GM12891 (cell line): Measurements from ENCODE around the gene AKAIN1.

Experiments
- DNase-seq: peaks from one replicate; pipeline ENCODE4 v3.0.0; 2011; ENCODE audit warnings: low spot score; ENCODE audit not compliant: insufficient read length
- FAIRE-seq: peaks from 2 replicates; lab custom pipeline; 2011; peaks lifted over from hg19 to GRCh38; lab: Jason Lieb, UNC
- PAX5 ChIP-seq: IDR thresholded peaks from 2 replicates; pipeline ENCODE4 v1.6.1; 2011; ENCODE audit warnings: low read length, moderate library complexity, mild to moderate bottlenecking; ENCODE audit not compliant: insufficient read depth, severe bottlenecking
- POLR2A ChIP-seq: IDR thresholded peaks from 2 replicates; pipeline ENCODE4 v1.6.1; 2011; ENCODE audit warnings: low read depth, low read length, control low read depth
- POLR2AphosphoS5 ChIP-seq: IDR thresholded peaks from 2 replicates; pipeline ENCODE4 v1.6.1; 2011; ENCODE audit warnings: low read depth, low read length, control low read depth
- POU2F2 ChIP-seq: IDR thresholded peaks from 2 replicates; pipeline ENCODE4 v1.6.1; 2011; ENCODE audit warnings: low read depth, mild to moderate bottlenecking, control low read depth, low read length, moderate library complexity
- SPI1 ChIP-seq: IDR thresholded peaks from 2 replicates; pipeline ENCODE4 v1.6.1; 2011; ENCODE audit warnings: low read depth, low read length, control low read depth
- TAF1 ChIP-seq: IDR thresholded peaks from 2 replicates; pipeline ENCODE4 v1.6.1; 2011; ENCODE audit warnings: low read depth, low read length, control low read depth

The AKAIN1 gene

DNA sequence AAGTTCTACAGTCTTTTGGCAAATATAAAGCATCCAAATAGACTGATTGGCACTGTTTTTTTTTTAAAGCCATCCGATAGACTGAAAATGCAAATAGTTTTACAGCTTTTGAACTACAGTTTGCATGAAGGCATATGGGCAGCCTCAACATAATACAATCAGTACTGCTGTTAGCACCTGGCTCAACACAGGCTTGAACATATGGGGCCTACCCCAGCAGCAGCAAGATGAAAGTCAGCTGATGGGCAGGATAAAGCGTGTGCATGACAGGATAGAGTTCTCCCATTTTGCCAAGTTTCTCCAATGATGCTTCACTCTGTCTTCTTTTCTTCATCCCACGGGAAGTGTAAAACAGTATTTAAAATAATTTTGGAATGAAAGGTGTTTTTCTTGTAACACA, 1.3 kb upstream of the AKAIN1 start:
- TF ChIP-seq SPI1 (no peak), PAX5 (no peak), POLR2A (no peak), POU2F2 (no peak), TAF1 (no peak), POLR2AphosphoS5 (no peak)
- FAIRE-seq (no peak), DNase-seq (no peak)

DNA sequence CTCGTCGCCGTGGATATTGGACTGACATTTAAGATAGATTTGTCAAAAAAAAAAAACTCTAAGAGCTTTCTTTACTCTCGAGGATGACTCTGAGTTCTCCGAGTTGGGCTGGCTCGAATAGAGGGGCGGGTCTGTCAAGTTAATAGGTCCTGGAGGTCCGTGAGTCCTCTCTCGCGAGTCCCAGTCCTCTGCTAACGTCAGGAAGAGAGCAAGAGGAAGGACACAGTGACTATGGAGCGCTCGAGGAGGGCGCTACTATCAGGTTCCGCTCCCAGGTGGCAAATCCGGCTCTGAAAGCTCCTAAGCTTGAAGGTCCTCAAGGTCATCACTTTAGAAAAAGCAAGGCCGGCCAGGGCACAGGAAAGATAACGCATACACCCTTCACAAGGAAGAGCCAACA, 404 bp upstream of the AKAIN1 start:
- FAIRE-seq (no peak), DNase-seq (no peak)

DNA sequence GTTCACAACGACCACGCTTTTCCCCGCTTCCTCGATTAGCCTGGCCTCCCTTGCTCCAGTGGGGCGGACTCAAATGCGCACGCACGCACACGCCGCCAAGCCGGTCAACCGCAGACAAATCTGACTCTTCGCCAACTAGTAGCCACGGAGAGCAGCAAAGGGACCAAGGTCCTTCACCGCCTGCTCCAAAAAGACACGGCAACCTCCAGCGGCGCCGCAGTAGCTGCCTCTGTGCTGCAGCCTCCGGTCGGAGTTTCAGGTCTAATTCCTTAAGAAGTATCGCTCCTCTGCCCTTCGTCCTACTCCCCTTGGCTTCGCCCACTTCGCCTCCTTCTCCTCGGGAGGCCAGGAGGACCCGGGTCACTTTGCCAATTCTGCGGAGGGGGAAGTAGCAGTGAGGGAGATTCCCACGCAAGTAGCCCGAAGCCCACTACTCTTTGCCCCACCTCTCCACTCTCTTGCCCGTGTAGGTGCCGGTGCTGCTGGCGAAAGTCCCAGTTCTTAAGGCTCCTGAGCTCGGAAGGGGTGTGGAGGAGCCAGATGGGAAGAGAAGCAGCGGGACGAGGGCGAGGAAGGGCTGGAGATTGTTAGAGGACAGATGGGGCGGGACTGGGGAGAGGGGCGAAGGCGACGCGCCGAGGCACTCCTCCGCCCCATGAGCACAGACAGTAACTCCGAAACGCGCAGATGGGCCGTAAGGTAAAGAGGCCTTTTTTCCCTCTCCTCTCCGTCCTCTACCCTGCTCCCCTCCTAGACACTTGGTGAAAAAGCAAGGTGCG, 615 bp downstream of the AKAIN1 start:
- no peak for TF ChIP-seq POLR2A
- no peak for TF ChIP-seq TAF1
- no peak for TF ChIP-seq SPI1
- no peak for TF ChIP-seq POLR2AphosphoS5
- FAIRE-seq (no peak), DNase-seq (no peak)

More for the DNA sequence above, 404 bp upstream of the AKAIN1 start:
- TF ChIP-seq SPI1: no peak
- no peak for TF ChIP-seq POLR2A
- no peak for TF ChIP-seq PAX5
- TF ChIP-seq POU2F2: no peak
- TF ChIP-seq TAF1: no peak
- no peak for TF ChIP-seq POLR2AphosphoS5

DNA sequence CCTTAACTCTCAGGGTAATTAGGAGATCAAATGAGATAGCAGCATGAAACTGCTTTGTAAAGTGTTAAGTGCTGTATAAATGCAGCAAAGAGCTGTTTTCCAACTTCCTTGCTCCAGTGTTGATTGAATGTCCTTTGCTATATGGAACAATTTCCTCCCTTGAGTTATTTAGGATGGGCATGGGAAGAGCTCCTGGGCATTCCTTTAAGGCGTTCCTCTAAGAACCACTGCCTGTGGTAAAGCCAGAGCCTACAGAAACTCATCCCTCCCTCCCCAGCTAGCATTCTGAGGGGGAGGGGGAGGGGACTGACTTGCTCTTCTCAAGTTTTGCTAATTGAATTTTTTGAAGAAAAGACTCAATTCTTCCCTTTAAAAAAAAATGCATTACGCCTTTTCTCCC, 1.4 kb downstream of the AKAIN1 start:
- DNase-seq (no peak), FAIRE-seq (no peak)
- TF ChIP-seq POLR2AphosphoS5 (no peak), TAF1 (no peak), POLR2A (no peak), SPI1 (no peak), PAX5 (no peak), POU2F2 (no peak)

DNA sequence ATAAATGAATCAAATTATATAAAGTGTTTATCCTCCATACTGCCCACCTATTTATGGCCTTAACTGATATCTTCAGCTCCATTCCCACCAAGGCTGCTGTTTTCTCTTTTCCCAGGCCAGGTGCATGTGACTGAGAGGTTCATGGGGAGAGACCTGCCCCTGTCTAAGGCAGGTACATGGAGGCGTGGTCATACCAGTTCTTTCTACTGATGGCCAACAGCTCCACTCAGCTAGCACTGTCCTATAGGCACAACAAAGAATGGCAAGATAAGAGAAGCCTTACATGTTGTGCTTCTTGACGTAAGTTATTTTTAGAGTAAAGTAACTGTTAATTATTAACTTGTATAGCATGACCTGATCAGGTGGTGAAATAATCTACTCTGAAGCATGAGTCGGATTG, 16.8 kb downstream of the AKAIN1 start:
- TF ChIP-seq TAF1: no peak
- no peak for TF ChIP-seq SPI1
- no peak for TF ChIP-seq PAX5
- TF ChIP-seq POU2F2: no peak
- no peak for TF ChIP-seq POLR2AphosphoS5
- no peak for TF ChIP-seq POLR2A
- FAIRE-seq (no peak), DNase-seq (no peak)

DNA sequence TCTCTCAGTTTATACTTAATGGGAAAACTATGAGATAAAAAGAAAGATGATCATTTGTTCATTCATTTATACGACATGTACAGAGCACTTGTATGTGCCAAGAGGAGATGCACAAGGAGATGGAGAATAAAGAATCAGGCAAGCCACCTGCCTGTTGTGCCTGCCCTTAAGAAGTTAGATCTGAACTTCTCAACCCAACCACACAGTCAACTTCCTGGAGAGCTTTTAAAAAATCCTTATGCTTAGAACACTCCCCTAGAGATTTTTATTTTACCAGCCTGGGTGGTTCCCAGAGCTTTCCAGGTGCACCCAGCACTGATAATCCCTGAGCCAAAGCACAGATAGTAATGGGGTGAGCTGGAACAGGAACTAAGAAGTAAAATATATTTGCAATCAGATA, 18.5 kb downstream of the AKAIN1 start:
- DNase-seq (no peak), FAIRE-seq (no peak)
- TF ChIP-seq PAX5 (no peak), POLR2A (no peak), SPI1 (no peak), TAF1 (no peak), POLR2AphosphoS5 (no peak), POU2F2 (no peak)

DNA sequence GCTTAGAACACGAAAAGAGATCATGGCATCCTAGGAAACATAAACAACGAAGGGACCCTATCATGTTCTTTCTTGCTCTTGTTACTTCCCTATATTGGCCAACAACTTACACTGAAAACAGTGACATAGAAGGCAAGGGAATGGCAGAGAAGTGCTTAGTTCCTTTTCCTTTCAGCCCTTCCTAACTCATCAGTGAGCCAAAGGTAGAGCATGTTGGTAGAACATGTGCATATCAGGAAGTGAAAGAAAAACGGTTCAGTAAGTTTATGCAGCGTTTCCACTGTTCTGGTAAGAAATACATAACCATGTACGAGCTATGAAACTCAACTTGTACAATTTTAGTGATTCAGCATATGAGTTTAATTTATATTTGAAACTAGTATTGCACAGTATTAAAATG, 21.7 kb downstream of the AKAIN1 start:
- FAIRE-seq (peak; percentile 70), DNase-seq (no peak)
- TF ChIP-seq SPI1 (peak; percentile 77), TAF1 (no peak)

DNA sequence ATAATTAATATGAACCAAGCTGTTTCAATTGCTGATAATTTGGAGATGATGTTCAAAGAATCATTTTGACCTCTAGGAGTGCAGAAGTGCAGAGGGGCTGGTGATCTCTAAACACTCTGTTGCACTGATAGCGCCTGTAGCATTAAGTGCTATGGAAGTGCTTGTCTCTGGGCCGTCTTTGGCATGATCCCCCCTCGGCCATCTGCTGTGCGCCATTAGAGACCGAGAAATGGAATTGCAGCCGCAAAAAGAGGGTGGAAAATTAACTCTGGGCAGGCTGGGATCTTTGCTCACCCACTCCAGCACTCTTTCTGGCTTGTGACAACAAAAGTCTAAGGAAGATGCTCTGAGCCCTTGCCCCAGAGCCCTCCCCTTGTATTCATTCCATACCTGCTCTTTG, 23.4 kb downstream of the AKAIN1 start:
- FAIRE-seq: no peak
- TF ChIP-seq PAX5 (no peak), POLR2A (no peak), POU2F2 (no peak), POLR2AphosphoS5 (no peak), TAF1 (no peak), SPI1 (no peak)
- no peak for DNase-seq

DNA sequence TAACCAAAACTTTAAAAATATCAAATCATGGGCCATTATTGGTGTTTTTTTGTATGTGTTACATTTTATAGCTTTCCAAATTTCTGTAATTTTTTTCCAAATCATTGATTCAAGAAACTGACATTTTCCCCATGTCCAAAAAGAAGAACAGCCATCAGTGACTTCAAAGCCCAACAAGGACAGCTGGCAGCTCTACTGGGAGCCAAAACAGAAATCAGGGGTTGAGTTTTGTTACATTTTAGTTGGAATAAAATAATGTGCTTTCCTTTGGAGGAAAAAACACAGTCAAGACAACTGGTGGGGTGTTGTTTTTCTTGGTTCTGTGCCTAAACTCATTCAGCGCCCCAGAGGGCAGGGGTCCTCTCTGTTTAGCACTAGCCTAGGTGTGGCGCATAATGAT, 23.8 kb downstream of the AKAIN1 start:
- FAIRE-seq (no peak), DNase-seq (no peak)
- TF ChIP-seq PAX5: no peak
- TF ChIP-seq POLR2AphosphoS5: no peak
- TF ChIP-seq SPI1: no peak
- TF ChIP-seq POLR2A: no peak
- no peak for TF ChIP-seq TAF1
- TF ChIP-seq POU2F2: no peak

DNA sequence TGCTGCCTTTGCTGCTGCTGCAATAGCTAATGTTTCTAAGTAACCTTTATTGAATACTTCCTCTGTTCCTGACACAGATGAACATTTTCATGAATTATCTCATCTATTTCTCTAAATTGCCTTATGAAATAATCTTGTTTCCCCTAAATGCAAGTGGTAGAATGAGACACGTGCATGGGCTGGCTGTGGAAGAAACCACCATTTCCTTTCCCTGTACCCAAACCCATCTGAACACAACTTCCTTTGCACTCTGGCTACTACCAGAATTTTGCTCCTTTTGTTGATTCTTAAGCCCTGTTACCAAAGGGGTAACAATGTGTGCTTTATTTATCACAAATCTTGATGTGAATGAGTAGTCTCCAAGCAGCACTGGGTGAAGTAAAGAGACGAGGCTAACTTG, 29.2 kb downstream of the AKAIN1 start:
- FAIRE-seq (no peak), DNase-seq (no peak)
- TF ChIP-seq SPI1 (no peak), POU2F2 (no peak), POLR2AphosphoS5 (no peak), TAF1 (no peak), PAX5 (no peak), POLR2A (no peak)
